HG02970 (cell line): Measurements from ENCODE around the gene KRT28.

Experiments
- ATAC-seq: cut with Tn5 transposase; IDR thresholded peaks from one replicate; pipeline ENCODE4 v1.9.1; 2021; ENCODE audit warnings: mild to moderate bottlenecking, moderate library complexity, moderate number of reproducible peaks; ENCODE audit not compliant: unreplicated experiment, low FRiP score

Gene KRT28

GRCh38 chr17:40799859-40800258 is at the start of gene KRT28:
Gene KRT28 (minus strand): TSS chr17:40799959. CDS start chr17:40799893, 66 bp downstream.
- no peak for ATAC-seq

GRCh38 chr17:40848583-40849235 is 49.0 kb upstream of the KRT28 start:
- ATAC-seq: no peak

GRCh38 chr17:40846515-40847144 is 46.9 kb upstream of the KRT28 start:
- ATAC-seq: no peak

- ATAC-seq: no peak
These were observed 44.9 kb upstream of the KRT28 start for GRCh38 chr17:40844671-40845107.

GRCh38 chr17:40843242-40843641 is 43.5 kb upstream of the KRT28 start:
- ATAC-seq: no peak

GRCh38 chr17:40841246-40841645 is 41.5 kb upstream of the KRT28 start:
- ATAC-seq: no peak

GRCh38 chr17:40839194-40839593 is 39.4 kb upstream of the KRT28 start:
- ATAC-seq: no peak

GRCh38 chr17:40836020-40836419 is 36.3 kb upstream of the KRT28 start:
- ATAC-seq: no peak

- no peak for ATAC-seq
These were observed 34.1 kb upstream of the KRT28 start for GRCh38 chr17:40833882-40834281.

GRCh38 chr17:40832840-40833239 is 33.1 kb upstream of the KRT28 start:
- no peak for ATAC-seq

- ATAC-seq: no peak
These were observed 30.5 kb upstream of the KRT28 start for GRCh38 chr17:40830085-40830776.

GRCh38 chr17:40828454-40829044 is 28.8 kb upstream of the KRT28 start:
- no peak for ATAC-seq

- no peak for ATAC-seq
These were observed 28.1 kb upstream of the KRT28 start for GRCh38 chr17:40827746-40828453.

GRCh38 chr17:40825599-40825998 is 25.8 kb upstream of the KRT28 start:
- no peak for ATAC-seq

- no peak for ATAC-seq
These were observed 24.5 kb upstream of the KRT28 start for GRCh38 chr17:40824015-40824832.

- no peak for ATAC-seq
These were observed 22.5 kb upstream of the KRT28 start, which contains the start of gene KRT10 for GRCh38 chr17:40822132-40822812. Gene KRT10 (minus strand): TSS chr17:40822614. CDS start chr17:40822585, 29 bp downstream.

- ATAC-seq: no peak
These were observed 21.8 kb upstream of the KRT28 start for GRCh38 chr17:40821536-40821935.

- ATAC-seq: no peak
These were observed 20.6 kb upstream of the KRT28 start for GRCh38 chr17:40820228-40820838.
